ENCODE data around the gene CCN5.
"Not testable (repeated sequence)": the region's sequence is repeated elsewhere in the genome, so short reads cannot be mapped to it uniquely, and the experiment has no call there.

CCN5 gene

GRCh38 chr20:44761423-44761822 lies 46.3 kb downstream of the CCN5 start:
- DNase-seq: peak; percentile 6

- peak; percentile 57 for DNase-seq
Observed at GRCh38 chr20:44762466-44763140, 47.4 kb downstream of the CCN5 start.

- not testable (repeated sequence) for DNase-seq
Observed at GRCh38 chr20:44763798-44764197, 48.6 kb downstream of the CCN5 start.

- DNase-seq: no peak
Observed at GRCh38 chr20:44765091-44765490, 49.9 kb downstream of the CCN5 start.

- DNase-seq: peak; percentile 70
Observed at GRCh38 chr20:44765701-44766347, 50.7 kb downstream of the CCN5 start.

GRCh38 chr20:44768256-44768655 lies 53.1 kb downstream of the CCN5 start:
- no peak for DNase-seq

- DNase-seq: no peak
Observed at GRCh38 chr20:44768854-44769480, 53.8 kb downstream of the CCN5 start.

- no peak for DNase-seq
Observed at GRCh38 chr20:44769481-44769863, 54.3 kb downstream of the CCN5 start.

GRCh38 chr20:44770484-44771171 lies 55.5 kb downstream of the CCN5 start:
- peak; percentile 1 for DNase-seq

- no peak for DNase-seq
Observed at GRCh38 chr20:44771172-44771535, 56.0 kb downstream of the CCN5 start.

GRCh38 chr20:44772636-44773035 lies 57.5 kb downstream of the CCN5 start:
- no peak for DNase-seq

- peak; percentile 57 for DNase-seq
Observed at GRCh38 chr20:44773070-44773829, 58.1 kb downstream of the CCN5 start.

- DNase-seq: no peak
Observed at GRCh38 chr20:44776980-44777379, 61.8 kb downstream of the CCN5 start.

All from NCI-H69 (cell line).